Uterus (tissue), 2 donors: Measurements from ENCODE around the gene CLIC6.

ENCODE experiments used
- CTCF ChIP-seq, 4 experiments: fragments of 200-600 bp in 2 of 4; fragments of 450-650 bp in 2 of 4; sonication (generic) in 2 of 4; IDR thresholded peaks; one replicate each; pipeline ENCODE4 v1.5.1; 2016 to 2019; ENCODE audit warnings: antibody characterized with exemption in 4 of 4, mild to moderate bottlenecking in 2 of 4, moderate library complexity in 1 of 4
- POLR2A ChIP-seq, 2 donors: fragments of 450-650 bp; IDR thresholded peaks; one replicate each; pipeline ENCODE4 v1.6.1; 2016; ENCODE audit warnings: antibody characterized with exemption in 2 of 2, mild to moderate bottlenecking in 1 of 2, moderate library complexity in 1 of 2

- no peak for TF ChIP-seq CTCF (IDR thresholded peaks at IDR 0.05)
- TF ChIP-seq POLR2A (IDR thresholded peaks at IDR 0.05) = no peak
Observed at GRCh38 chr21:34702341-34703170, 33.8 kb downstream of the CLIC6 start.
